Omental fat pad (tissue), 4 donors: ENCODE measurements around the gene CELSR3. TPM values are rescaled to one million over a fixed set of nuclear protein-coding genes. Genes with fewer than 3 reads are reported as not detected.
A peak's percentile ranks its signal among the peaks of the same experiment; 100 is the strongest.

ENCODE experiments used
- ATAC-seq: fragments of 150-250 bp; one replicate; pipeline ENCODE4 v1.9.1; 2016; ENCODE audit warnings: mild to moderate bottlenecking, moderate library complexity; ENCODE audit not compliant: low FRiP score
- DNase-seq: peaks from one replicate; pipeline ENCODE4 v3.0.0-alpha.2; 2019; ENCODE audit warnings: low spot score
- CTCF ChIP-seq, 3 donors: fragments of 450-650 bp; IDR thresholded peaks; one replicate each; pipeline ENCODE4 v1.5.1; 2016 to 2017; ENCODE audit warnings: antibody characterized with exemption in 3 of 3, mild to moderate bottlenecking in 3 of 3, moderate library complexity in 2 of 3
- total RNA-seq, 4 donors: library from RNA; depleted of rRNA; stranded (reverse); fragments of >200 nt; gene quantifications; one replicate each; pipeline ENCODE4 v1.1.0, GENCODE V29; 2016

CELSR3 gene
- total RNA-seq, 4 donors from 2014 or later: 0.48 to 2.2 (median 1.1) TPM

- no peak for ATAC-seq
- TF ChIP-seq CTCF (IDR thresholded peaks at IDR 0.05): no peak
- no peak for DNase-seq
Observed at GRCh38 chr3:48642605-48643004, 20.1 kb downstream of the CELSR3 start.

- no peak for TF ChIP-seq CTCF (IDR thresholded peaks at IDR 0.05)
- no peak for ATAC-seq
- DNase-seq: no peak
Observed at GRCh38 chr3:48641396-48641795, 21.3 kb downstream of the CELSR3 start.

GRCh38 chr3:48639944-48640606, 22.6 kb downstream of the CELSR3 start:
- TF ChIP-seq CTCF (IDR thresholded peaks at IDR 0.05): no peak
- no peak for DNase-seq
- ATAC-seq: no peak

- DNase-seq (no peak), ATAC-seq (no peak)
- no peak for TF ChIP-seq CTCF (IDR thresholded peaks at IDR 0.05)
Observed at GRCh38 chr3:48637305-48637704, 25.4 kb downstream of the CELSR3 start.

- DNase-seq (no peak), ATAC-seq (no peak)
- no peak for TF ChIP-seq CTCF (IDR thresholded peaks at IDR 0.05)
Observed at GRCh38 chr3:48636149-48636655, 26.5 kb downstream of the CELSR3 start.

GRCh38 chr3:48635222-48636021, 27.3 kb downstream of the CELSR3 start, which contains the start of gene SLC26A6:
Gene SLC26A6 (minus strand): TSS chr3:48635461. CDS start chr3:48635393, 68 bp downstream.
- ATAC-seq (peak; percentile 98), DNase-seq (peak; percentile 90)

More at GRCh38 chr3:48635222-48636021, 27.3 kb downstream of the CELSR3 start, which contains the start of gene SLC26A6:
- no peak for TF ChIP-seq CTCF (IDR thresholded peaks at IDR 0.05)
